Peyer's patch (tissue), 4 donors: ENCODE data around the gene MIA3. TPM values are rescaled to one million over a fixed set of nuclear protein-coding genes. Genes with fewer than 3 reads are reported as not detected.

Source experiments
- DNase-seq, 3 donors: peaks; one replicate each; pipeline ENCODE4 v3.0.0-alpha.2; 2017 to 2019
- H3K27ac ChIP-seq, 4 donors: fragments of 200-600 bp; sonication (generic); one replicate each; pipeline ENCODE4 v1.5.1; 2016 to 2019
- H3K27me3 ChIP-seq, 2 donors: fragments of 200-600 bp; sonication (generic); one replicate each; pipeline ENCODE4 v1.5.1; 2019
- H3K36me3 ChIP-seq, 3 donors: fragments of 200-600 bp; sonication (generic); one replicate each; pipeline ENCODE4 v1.5.1; 2016 to 2019
- H3K4me1 ChIP-seq, 4 donors: fragments of 200-600 bp; sonication (generic); one replicate each; pipeline ENCODE4 v1.5.1; 2016 to 2019
- H3K4me3 ChIP-seq, 4 donors: fragments of 200-600 bp; sonication (generic); 1 replicate in 3 of 4; 2 replicates in 1 of 4; pipeline ENCODE4 v1.5.1; 2016 to 2019; ENCODE audit warnings: mild to moderate bottlenecking in 1 of 4
- H3K9me3 ChIP-seq, 4 donors: fragments of 200-600 bp; sonication (generic); one replicate each; pipeline ENCODE4 v1.5.1; 2016 to 2019; ENCODE audit warnings: mild to moderate bottlenecking in 1 of 4
- CTCF ChIP-seq, 6 experiments: fragments of 450-650 bp in 4 of 6; fragments of 200-600 bp in 2 of 6; sonication (generic) in 1 of 6; IDR thresholded peaks; one replicate each; pipeline ENCODE4 v1.5.1; 2017 to 2019; ENCODE audit warnings: antibody characterized with exemption in 6 of 6, mild to moderate bottlenecking in 3 of 6, moderate library complexity in 1 of 6
- POLR2A ChIP-seq, 2 donors: fragments of 450-650 bp; IDR thresholded peaks; one replicate each; pipeline ENCODE4 v1.5.1; 2017; ENCODE audit warnings: antibody characterized with exemption in 2 of 2, mild to moderate bottlenecking in 2 of 2, moderate library complexity in 2 of 2
- total RNA-seq, 4 donors: library from RNA; depleted of rRNA; stranded (reverse); fragments of >200 nt; gene quantifications; one replicate each; pipeline ENCODE4 v1.1.0, GENCODE V29; 2016

The MIA3 gene
- total RNA-seq, 4 donors from 2014 or later: 53.1 to 133 (median 75.0) TPM

GRCh38 chr1:222670110-222670509, 52.2 kb downstream of the MIA3 start:
- Histone ChIP-seq H3K9me3 (no peaks in the 10 kb centered on the region), H3K36me3 (peaks cover 0 to 69% (median 0%) of the 10 kb centered on the region in 3 donors), H3K27ac (no peak overlapping the region), H3K4me1 (no peaks in the 10 kb centered on the region), H3K4me3 (no peak overlapping the region), H3K27me3 (no peaks in the 10 kb centered on the region)
- DNase-seq: no peak
- no peak for TF ChIP-seq POLR2A (IDR thresholded peaks at IDR 0.05)
- TF ChIP-seq CTCF (IDR thresholded peaks at IDR 0.05): no peak

DNA sequence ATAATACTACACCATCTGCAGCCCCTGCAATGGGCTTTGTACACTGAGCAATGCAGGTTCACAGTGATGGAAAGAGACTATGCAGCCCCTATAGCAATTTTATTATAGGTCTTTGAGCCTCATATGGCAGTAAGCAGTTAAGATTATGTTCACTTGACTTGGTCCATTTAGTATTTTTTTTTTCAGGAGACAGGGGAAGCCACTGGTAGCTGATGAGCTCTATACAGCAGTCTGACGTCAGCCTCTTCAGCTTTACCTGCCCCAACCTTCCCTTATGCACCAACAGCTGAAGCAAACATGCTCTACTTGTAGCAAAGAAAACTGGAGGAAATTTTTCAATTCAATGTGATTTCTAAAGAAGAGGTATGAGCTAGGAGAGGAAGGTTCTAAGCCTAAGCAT, 62.2 kb downstream of the MIA3 start:
- no peaks in the 10 kb centered on the region for H3K27me3 ChIP-seq
- H3K9me3 ChIP-seq: no peaks in the 10 kb centered on the region
- no peaks in the 10 kb centered on the region for H3K4me1 ChIP-seq
- DNase-seq: no peak
- no peak for TF ChIP-seq CTCF (IDR thresholded peaks at IDR 0.05)
- no peak for TF ChIP-seq POLR2A (IDR thresholded peaks at IDR 0.05)
- H3K4me3 ChIP-seq: no peak overlapping the region
- H3K36me3 ChIP-seq: peaks cover 0 to 16% (median 0%) of the 10 kb centered on the region in 3 donors
- H3K27ac ChIP-seq: no peak overlapping the region

GRCh38 chr1:222691016-222691415, 73.1 kb downstream of the MIA3 start:
- DNase-seq: no peak
- Histone ChIP-seq H3K4me3 (no peak overlapping the region), H3K36me3 (peaks cover 0 to 16% (median 0%) of the 10 kb centered on the region in 3 donors), H3K9me3 (no peaks in the 10 kb centered on the region), H3K4me1 (no peaks in the 10 kb centered on the region), H3K27me3 (no peaks in the 10 kb centered on the region), H3K27ac (no peak overlapping the region)
- no peak for TF ChIP-seq POLR2A (IDR thresholded peaks at IDR 0.05)
- TF ChIP-seq CTCF (IDR thresholded peaks at IDR 0.05): no peak

DNA sequence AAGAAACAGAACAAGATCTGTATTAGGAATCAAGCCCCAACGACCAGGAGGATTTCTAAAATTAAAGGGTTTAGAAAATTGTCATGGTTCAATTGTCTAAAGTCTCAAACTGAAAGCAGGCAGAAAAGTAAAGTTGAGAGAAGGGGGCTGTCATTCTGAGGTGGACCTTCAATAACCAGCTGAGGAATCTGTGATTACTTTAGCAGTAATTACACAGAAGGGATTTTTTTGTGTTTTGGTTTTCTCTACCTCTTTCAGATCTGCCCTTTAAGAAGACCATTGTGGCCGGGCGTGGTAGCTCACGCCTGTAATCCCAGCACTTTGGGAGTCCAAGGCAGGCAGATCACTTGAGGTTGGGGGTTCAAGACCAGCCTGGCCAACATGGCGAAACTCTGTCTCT, 77.0 kb downstream of the MIA3 start:
- Histone ChIP-seq H3K4me3 (no peak overlapping the region), H3K27me3 (no peaks in the 10 kb centered on the region), H3K36me3 (peaks cover 0 to 5% (median 0%) of the 10 kb centered on the region in 3 donors), H3K27ac (no peak overlapping the region), H3K4me1 (no peaks in the 10 kb centered on the region), H3K9me3 (no peaks in the 10 kb centered on the region)
- no peak for TF ChIP-seq CTCF (IDR thresholded peaks at IDR 0.05)
- no peak for TF ChIP-seq POLR2A (IDR thresholded peaks at IDR 0.05)
- DNase-seq: no peak

DNA sequence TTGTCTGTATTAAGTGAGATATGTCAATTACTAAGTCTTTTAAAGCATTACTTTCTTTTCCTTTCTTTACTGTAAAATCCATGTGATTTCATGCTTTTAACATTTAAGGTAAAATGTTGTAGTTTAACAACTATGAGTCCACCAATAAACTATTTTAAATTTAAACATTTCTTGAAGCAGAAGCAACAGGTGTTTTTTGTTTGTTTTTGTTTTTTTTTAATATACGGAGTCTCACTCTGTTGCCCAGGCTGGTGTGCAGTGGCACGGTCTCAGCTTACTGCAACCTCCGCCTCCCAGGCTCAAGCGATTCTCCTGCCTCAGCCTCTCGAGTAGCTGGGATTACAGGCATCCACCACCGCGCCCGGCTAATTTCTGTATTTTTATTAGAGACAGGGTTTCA, 78.8 kb downstream of the MIA3 start:
- Histone ChIP-seq H3K27me3 (no peaks in the 10 kb centered on the region), H3K27ac (no peak overlapping the region), H3K4me3 (no peak overlapping the region), H3K9me3 (no peaks in the 10 kb centered on the region), H3K36me3 (peaks cover 0 to 14% (median 0%) of the 10 kb centered on the region in 3 donors), H3K4me1 (no peaks in the 10 kb centered on the region)
- TF ChIP-seq CTCF (IDR thresholded peaks at IDR 0.05): no peak
- no peak for TF ChIP-seq POLR2A (IDR thresholded peaks at IDR 0.05)
- no peak for DNase-seq

- Histone ChIP-seq H3K4me1 (no peaks in the 10 kb centered on the region), H3K27ac (no peak overlapping the region), H3K36me3 (peaks cover 0 to 17% (median 0%) of the 10 kb centered on the region in 3 donors), H3K9me3 (no peaks in the 10 kb centered on the region), H3K4me3 (no peak overlapping the region), H3K27me3 (no peaks in the 10 kb centered on the region)
- TF ChIP-seq CTCF (IDR thresholded peaks at IDR 0.05): no peak
- TF ChIP-seq POLR2A (IDR thresholded peaks at IDR 0.05): no peak
- no peak for DNase-seq
Measured at GRCh38 chr1:222697203-222697602, 79.3 kb downstream of the MIA3 start.
